ENCODE results near the gene COL5A1. TPM values are rescaled to one million over a fixed set of nuclear protein-coding genes. Genes with fewer than 3 reads are reported as not detected.

Gene COL5A1
- total and polyA plus RNA-seq, 2 experiments from 2014 or later = 2.5 to 13.1 TPM

GRCh38 chr9:134815435-134816214 is 174.0 kb downstream of the COL5A1 start (continued):
- TF ChIP-seq ZNF462 (CRISPR knock-in tag; IDR thresholded peaks at IDR 0.05) = no peak

DNA sequence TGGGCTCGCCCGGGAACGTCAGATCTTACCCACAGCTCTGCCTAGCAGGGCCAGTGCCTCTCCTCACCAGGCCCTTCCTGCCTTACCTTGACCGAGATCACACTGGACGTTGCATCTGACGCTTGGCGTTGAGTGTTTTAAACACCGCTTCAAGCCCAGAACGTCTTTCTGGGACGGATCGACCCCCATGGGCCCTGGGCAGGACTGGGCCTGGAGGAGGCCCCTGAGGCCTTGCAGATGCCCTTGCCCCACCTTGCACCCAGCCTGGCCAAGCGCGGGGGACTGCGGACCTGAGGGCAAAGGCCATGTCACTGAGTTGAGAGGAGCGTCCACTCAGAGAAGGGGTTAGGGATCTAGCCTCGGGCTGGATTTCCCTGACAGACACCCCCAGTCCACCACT is 174.7 kb downstream of the COL5A1 start:
- H3K9me3 Mint-ChIP-seq = no peaks in the 10 kb centered on the region
- no peak for ATAC-seq
- Histone ChIP-seq H4K20me1 (replicated peaks; ENCODE audit: insufficient read depth) (no peaks in the 10 kb centered on the region), H3K27ac (ENCODE audit: low read depth) (no peak overlapping the region), H3F3A (replicated peaks; ENCODE audit: low read depth) (no peaks in the 10 kb centered on the region), H3K9me2 (ENCODE audit: insufficient read depth) (no peaks in the 10 kb centered on the region), H3K4me1 (ENCODE audit: insufficient read depth) (peaks cover 10% of the 10 kb centered on the region), H2AFZ (no peak overlapping the region), H3K4me3 (no peak overlapping the region), H3K36me3 (ENCODE audit: insufficient read depth) (no peaks in the 10 kb centered on the region), H3K27me3 (ENCODE audit: insufficient read depth) (no peaks in the 10 kb centered on the region), H3K4me2 (no peak overlapping the region), H3K79me2 (replicated peaks; ENCODE audit: insufficient read depth) (no peaks in the 10 kb centered on the region)
- H3K36me3 Mint-ChIP-seq (ENCODE audit: low read depth) = no peaks in the 10 kb centered on the region
- H3K27me3 Mint-ChIP-seq (ENCODE audit: insufficient read depth, low read depth, poor library complexity) = peaks cover 6% of the 10 kb centered on the region
- no peak overlapping the region for H3K4me3 Mint-ChIP-seq
- no peak overlapping the region for H3K27ac Mint-ChIP-seq
- no peak for DNase-seq (ENCODE audit: low spot score)
- peaks cover 20% of the 10 kb centered on the region for H3K4me1 Mint-ChIP-seq
- TF ChIP-seq REST (IDR thresholded peaks at IDR 0.05; ENCODE audit: unreplicated experiment) = no peak
- no peak for TF ChIP-seq JUNB (IDR thresholded peaks at IDR 0.05; ENCODE audit: unreplicated experiment)
- no peak for TF ChIP-seq EZH2 (IDR thresholded peaks at IDR 0.05; ENCODE audit: low read depth, unreplicated experiment)
- no peak for TF ChIP-seq ZNF114 (CRISPR knock-in tag; IDR thresholded peaks at IDR 0.05)
- TF ChIP-seq EZH2phosphoT487 (IDR thresholded peaks at IDR 0.05; ENCODE audit: unreplicated experiment) = no peak

Measured in GM23338 (cell line).